Measurements from ENCODE around the gene UBE2O.
"Not testable (repeated sequence)": the region's sequence is repeated elsewhere in the genome, so short reads cannot be mapped to it uniquely, and the experiment has no call there.

UBE2O gene

DNA sequence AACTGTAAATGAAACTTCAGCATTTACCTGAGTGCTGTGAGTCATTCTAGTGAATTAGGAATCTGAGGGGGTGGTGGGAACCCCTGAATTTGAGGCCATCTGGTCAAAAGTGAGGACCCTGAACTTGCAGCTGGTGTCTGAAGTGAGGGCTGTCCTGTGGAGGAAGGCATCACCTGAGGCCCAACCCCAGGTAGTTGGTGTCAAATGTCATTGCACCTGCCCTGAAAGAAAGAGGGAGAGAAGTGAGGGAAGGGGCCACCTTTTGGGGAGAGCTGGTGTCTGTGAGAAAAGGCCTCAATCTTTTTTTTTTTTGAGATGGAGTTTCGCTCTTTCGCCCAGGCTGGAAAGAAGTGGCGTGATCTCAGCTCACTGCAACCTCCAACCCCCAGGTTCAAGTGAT lies 86.7 kb downstream of the UBE2O start:
- no peak for DNase-seq

DNA sequence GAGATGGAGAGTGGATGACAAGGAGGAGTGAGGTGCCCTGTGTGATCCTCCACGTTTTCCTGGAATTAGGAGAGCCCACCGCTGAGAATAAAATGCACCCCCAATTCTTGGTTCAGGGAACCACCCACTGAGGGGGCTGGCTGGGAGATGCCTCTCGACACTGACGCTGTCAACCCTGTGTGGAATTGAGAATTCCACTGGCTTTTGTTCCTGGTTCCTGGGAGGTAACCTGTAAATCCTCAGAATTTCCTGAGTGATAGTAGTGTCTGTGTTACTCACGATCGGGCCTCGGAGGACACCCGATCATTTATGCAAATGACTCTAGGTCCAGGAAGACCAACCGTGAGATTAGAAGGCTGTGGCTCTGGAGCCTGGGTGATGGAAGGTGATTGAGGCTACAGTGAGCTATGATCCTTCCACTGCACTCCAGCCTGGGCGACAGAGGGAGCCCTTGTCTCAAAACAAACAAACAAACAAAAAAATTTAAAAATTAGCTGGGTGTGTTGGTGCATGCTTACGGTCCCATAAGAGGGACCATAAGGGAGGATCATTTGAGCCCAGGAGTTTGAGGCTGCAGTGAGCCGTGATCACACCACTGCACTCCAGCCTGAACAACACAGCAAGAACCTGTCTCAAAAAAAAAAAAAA lies 87.6 kb downstream of the UBE2O start:
- no peak for DNase-seq

DNA sequence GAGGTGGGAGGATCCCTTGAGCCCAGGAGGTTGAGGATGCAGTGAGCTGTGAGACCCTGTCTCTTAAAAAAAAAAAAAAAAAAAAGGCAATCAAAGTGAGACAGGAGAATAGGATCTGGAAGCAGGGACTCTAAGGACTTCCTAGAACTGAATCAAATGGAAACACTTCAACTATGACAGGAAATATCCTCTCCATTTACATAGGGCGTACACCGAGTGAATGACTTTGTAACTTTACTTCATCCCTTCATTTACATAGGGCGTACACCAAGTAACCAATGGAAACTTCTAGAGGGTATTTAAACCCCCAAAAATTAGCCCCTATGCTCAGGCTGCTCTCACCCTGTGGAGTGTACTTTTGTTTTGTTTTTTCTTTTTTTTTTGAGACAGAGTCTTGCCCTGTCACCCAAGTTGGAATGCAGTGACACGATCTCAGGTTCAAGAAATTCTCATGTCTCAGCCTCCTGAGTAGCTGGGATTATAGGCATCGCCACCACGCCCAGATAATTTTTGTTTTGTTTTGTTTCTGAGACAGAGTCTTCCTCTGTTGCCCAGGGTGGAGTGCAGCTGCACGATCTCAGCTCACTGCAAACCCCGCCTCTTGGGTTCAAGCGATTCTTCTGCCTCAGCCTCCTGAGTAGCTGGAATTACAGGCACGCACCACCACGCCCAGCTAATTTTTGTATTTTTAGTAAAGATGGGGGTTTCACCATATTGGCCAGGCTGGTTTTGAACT lies 89.7 kb downstream of the UBE2O start:
- no peak for DNase-seq

GRCh38 chr17:76360461-76360860 lies 92.5 kb downstream of the UBE2O start:
- DNase-seq: no peak

GRCh38 chr17:76359776-76360175 lies 93.2 kb downstream of the UBE2O start:
- DNase-seq: not testable (repeated sequence)

DNA sequence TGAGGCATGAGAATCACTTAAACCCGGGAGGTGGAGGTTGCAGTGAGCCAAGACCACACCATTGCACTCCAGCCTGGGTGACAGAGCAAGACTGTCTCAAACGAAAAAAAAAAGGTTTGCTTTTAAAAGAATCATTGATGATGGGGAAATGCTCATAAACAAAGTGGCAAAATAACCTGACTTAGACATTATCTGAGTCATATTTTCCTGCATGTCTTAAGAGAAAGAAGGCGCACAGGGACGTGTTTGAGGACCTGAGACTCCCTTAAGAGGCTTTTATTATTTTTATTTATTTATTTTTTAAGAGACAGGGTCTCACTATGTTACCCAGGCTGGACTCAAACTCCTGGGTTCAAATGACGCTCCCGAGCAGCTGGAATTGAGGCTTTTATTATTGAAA lies 93.6 kb downstream of the UBE2O start:
- DNase-seq: no peak

GRCh38 chr17:76357597-76358158 lies 95.3 kb downstream of the UBE2O start:
- DNase-seq: no peak

DNA sequence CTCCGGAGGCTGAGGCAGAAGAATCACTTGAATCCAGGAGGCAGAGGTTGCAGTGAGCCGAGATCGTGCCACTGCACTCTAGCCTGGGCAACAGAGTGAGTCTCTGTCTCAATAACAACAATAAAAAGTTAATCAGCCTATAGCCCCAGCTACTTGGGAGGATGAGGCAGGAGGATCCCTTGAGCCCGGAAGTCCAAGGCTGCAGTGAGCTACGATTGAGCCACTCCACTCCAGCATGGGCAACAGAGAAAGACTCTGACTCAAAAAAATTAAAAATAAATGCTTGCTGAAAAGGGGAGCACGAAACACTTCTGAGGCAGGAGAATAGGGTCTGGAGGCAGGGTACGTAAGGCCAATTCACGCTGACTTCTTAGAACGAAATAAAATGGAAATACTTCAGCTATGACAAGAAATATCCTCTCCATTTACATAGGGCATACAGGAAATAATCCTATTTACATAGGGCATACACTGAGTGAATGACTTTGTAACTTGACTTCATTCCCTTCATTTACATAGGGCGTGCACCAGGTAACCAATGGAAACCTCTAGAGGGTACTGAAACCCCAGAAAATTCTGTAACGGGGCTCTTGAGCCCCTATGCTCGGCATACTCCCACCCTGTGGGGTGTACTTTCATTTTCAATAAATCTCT lies 96.0 kb downstream of the UBE2O start:
- no peak for DNase-seq

GRCh38 chr17:76354747-76355310 lies 98.1 kb downstream of the UBE2O start:
- no peak for DNase-seq

GRCh38 chr17:76354317-76354729 lies 98.6 kb downstream of the UBE2O start:
- no peak for DNase-seq

GRCh38 chr17:76353599-76354316 lies 99.2 kb downstream of the UBE2O start, which contains the start of gene PRPSAP1:
Gene PRPSAP1, minus strand, starts transcription at chr17:76353916. Its CDS starts 213 bp downstream, at chr17:76353703.
- DNase-seq: peak; percentile 92

DNA sequence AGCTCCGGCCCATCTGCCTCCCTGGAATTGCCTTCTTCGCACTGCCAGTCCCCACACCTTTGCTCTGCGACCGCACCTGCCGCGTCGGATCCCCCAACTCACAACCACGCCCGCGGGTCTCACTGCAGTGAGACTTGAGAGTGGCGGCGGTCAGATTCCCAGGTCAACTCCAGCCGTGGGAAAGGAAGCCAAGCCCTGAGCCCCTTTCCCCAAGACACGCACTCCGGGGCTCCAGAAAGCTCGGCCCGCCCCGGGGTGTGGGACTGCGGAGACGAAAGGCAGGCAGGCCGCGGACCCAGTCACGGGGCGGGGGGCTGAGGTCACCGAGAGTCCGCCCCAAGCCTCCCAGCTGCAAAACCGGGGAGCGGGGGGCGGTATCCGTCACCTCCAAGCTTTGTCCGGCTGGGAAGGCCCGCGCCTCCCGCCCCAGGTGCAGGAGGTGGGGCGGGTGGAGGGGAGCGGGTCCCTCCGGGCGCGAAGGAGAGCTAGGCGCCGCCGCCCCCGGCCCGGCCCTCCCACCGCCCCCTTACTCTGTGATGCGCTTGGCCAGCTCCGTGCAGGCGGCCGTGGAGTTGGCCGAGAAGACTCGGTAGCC lies 99.9 kb downstream of the UBE2O start:
- DNase-seq: no peak

- no peak for DNase-seq
These were observed 101.4 kb downstream of the UBE2O start for GRCh38 chr17:76351526-76352071.

DNA sequence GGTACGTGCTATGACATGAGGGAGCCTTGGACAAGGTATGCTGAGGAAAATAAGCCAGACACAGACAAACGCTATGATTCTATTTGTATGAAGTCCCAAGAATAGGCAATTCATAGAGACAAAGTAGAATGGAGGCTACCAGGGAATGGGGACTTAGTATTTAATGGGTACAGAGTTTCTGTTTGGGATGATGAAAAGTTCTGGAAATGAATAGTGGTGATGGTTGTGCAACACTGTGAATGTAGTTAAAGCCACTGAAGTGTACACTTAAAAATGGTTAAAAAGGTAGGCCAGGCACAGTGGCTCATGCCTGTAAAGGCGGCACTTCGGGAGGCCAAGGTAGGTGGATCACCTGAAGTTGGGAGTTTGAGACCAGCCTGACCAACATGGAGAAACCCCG lies 102.5 kb downstream of the UBE2O start:
- DNase-seq: no peak

DNA sequence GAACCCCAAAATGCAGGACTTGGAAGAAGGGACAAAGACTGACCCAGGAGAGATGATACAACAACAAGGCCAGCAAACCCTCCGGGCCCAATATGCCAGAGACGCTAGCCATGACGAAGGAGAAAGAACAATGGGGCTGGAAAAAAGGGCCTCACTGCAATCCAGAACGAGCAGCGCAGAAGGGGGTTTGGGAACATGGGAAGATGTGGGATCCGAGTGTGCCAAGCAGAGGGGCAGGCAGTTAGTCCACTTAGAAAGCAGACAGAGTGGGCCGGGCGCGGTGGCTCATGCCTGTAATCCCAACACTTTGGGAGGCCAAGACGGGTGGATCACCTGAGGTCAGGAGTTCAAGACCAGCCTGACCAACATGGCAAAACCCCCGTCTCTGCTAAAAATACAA lies 106.0 kb downstream of the UBE2O start:
- not testable (repeated sequence) for DNase-seq

DNA sequence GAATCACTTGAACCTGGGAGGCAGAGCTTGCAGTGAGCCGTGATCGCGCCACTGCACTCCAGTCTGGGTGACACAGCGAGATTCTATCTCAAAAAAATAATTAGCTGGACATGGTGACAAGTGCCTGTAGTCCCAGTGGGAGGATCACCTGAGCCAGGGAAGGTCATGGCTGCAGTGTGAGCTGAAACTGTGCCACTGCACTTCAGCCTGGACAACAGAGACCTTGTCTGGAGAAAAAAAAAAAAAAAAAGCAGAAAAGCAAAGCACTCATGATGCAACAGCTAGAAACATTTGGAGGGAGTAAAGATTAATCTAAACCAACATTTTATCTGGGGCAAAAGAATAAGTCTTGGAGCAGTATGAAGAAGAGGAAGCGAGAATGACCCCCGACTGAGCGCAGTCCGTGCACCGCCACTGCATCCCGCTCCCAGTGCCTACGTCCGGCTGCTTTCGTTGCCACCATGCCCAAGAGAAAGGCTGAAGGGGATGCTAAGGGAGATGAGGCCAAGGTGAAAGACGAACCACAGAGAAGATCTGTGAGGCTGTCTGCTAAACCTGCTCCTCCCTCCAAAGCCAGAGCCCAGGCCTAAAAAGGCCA lies 107.5 kb downstream of the UBE2O start:
- DNase-seq: no peak

DNA sequence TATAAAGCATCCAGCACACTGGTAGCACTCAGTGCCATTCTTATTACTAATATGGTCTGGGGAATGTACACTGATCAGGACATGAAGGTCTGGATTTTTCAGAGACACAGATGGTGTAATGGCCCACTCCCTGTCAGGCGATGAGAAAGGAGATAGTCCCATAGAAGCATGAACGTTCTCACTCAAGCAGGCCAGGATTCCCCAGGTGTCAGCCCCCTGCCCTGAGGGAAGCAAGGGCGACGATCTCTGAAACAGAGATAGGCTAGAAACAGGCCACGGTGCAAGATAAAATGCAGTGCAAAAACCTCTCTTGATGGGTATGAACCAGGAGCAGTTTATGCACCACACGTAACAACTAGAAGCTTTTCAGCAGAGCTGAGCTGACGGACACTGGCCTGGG lies 109.8 kb downstream of the UBE2O start:
- no peak for DNase-seq

- no peak for DNase-seq
These were observed 111.7 kb downstream of the UBE2O start for GRCh38 chr17:76341301-76341700.

Measured in NCI-H2227 treated with DMSO at 0.1 percent for 48 hours (cell line).